Cerebellar cortex (tissue), 1 donor: ENCODE measurements around the gene CMSS1.

ENCODE experiments used
- DNase-seq: peaks from one replicate; pipeline ENCODE4 v3.0.0-alpha.2; 2015; ENCODE audit warnings: low spot score

The CMSS1 gene

GRCh38 chr3:100059472-100059871 is 241.8 kb downstream of the CMSS1 start:
- no peak for DNase-seq

- no peak for DNase-seq
These were observed 243.2 kb downstream of the CMSS1 start for GRCh38 chr3:100060685-100061484.

GRCh38 chr3:100062665-100063064 is 245.0 kb downstream of the CMSS1 start:
- no peak for DNase-seq

- DNase-seq: no peak
These were observed 246.3 kb downstream of the CMSS1 start for GRCh38 chr3:100063929-100064461.

- DNase-seq: no peak
These were observed 249.9 kb downstream of the CMSS1 start for GRCh38 chr3:100067589-100067988.

- DNase-seq: peak; percentile 46
These were observed 251.2 kb downstream of the CMSS1 start for GRCh38 chr3:100068826-100069225.

- DNase-seq: no peak
These were observed 251.8 kb downstream of the CMSS1 start for GRCh38 chr3:100069472-100069871.

- DNase-seq: no peak
These were observed 254.8 kb downstream of the CMSS1 start for GRCh38 chr3:100072326-100073048.

- no peak for DNase-seq
These were observed 255.5 kb downstream of the CMSS1 start for GRCh38 chr3:100073049-100073713.

- DNase-seq: no peak
These were observed 256.1 kb downstream of the CMSS1 start for GRCh38 chr3:100073714-100074307.

- DNase-seq: no peak
These were observed 257.5 kb downstream of the CMSS1 start for GRCh38 chr3:100075196-100075595.

GRCh38 chr3:100075851-100076730 is 258.4 kb downstream of the CMSS1 start:
- no peak for DNase-seq

- DNase-seq: no peak
These were observed 259.3 kb downstream of the CMSS1 start for GRCh38 chr3:100076731-100077529.

- DNase-seq: no peak
These were observed 261.7 kb downstream of the CMSS1 start for GRCh38 chr3:100079328-100079727.

- no peak for DNase-seq
These were observed 262.9 kb downstream of the CMSS1 start for GRCh38 chr3:100080573-100080972.

- DNase-seq: no peak
These were observed 263.6 kb downstream of the CMSS1 start for GRCh38 chr3:100081311-100081710.

GRCh38 chr3:100081986-100082692 is 264.5 kb downstream of the CMSS1 start:
- DNase-seq: no peak

- no peak for DNase-seq
These were observed 265.1 kb downstream of the CMSS1 start for GRCh38 chr3:100082714-100083113.

- DNase-seq: no peak
These were observed 265.5 kb downstream of the CMSS1 start for GRCh38 chr3:100083209-100083608.
